ENCODE results near the gene GBX1.

GBX1 gene

GRCh38 chr7:151192002-151192539 is 24.6 kb upstream of the GBX1 start:
- ChIA-PET POLR2A (no interaction called here), CTCF (no interaction called here)
- no peak for DNase-seq (ENCODE audit: extremely low spot score)
- TF ChIP-seq NFRKB (IDR thresholded peaks at IDR 0.05) = no peak
- TF ChIP-seq SUZ12 (IDR thresholded peaks at IDR 0.05) = no peak
- no peak for TF ChIP-seq FOXM1 (IDR thresholded peaks at IDR 0.05; ENCODE audit: borderline replicate concordance)
- no peak for TF ChIP-seq FOXA1 (IDR thresholded peaks at IDR 0.05)
- no peak for TF ChIP-seq BHLHE40 (IDR thresholded peaks at IDR 0.05; ENCODE audit: borderline replicate concordance)
- TF ChIP-seq L3MBTL2 (conservative IDR thresholded peaks at IDR 0.05) = no peak
- no peak for TF ChIP-seq PKNOX1 (IDR thresholded peaks at IDR 0.05)
- no peak for TF ChIP-seq SP1 (IDR thresholded peaks at IDR 0.05)
- TF ChIP-seq CTBP1 (IDR thresholded peaks at IDR 0.05; ENCODE audit: borderline replicate concordance) = no peak
- no peak for TF ChIP-seq ELF4 (IDR thresholded peaks at IDR 0.05)
- no peak for TF ChIP-seq ZNF384 (IDR thresholded peaks at IDR 0.05)
- no peak for TF ChIP-seq ARNT (IDR thresholded peaks at IDR 0.05)

- ChIA-PET POLR2A (no interaction called here), CTCF (no interaction called here)
- DNase-seq (ENCODE audit: extremely low spot score) = no peak
- TF ChIP-seq FOXK2 (IDR thresholded peaks at IDR 0.05) = no peak
- TF ChIP-seq FOXA1 (IDR thresholded peaks at IDR 0.05) = no peak
- TF ChIP-seq SUZ12 (IDR thresholded peaks at IDR 0.05) = no peak
- no peak for TF ChIP-seq HDGF (IDR thresholded peaks at IDR 0.05; ENCODE audit: borderline replicate concordance)
- no peak for TF ChIP-seq CTBP1 (IDR thresholded peaks at IDR 0.05; ENCODE audit: borderline replicate concordance)
- no peak for TF ChIP-seq FOXM1 (IDR thresholded peaks at IDR 0.05; ENCODE audit: borderline replicate concordance)
- no peak for TF ChIP-seq TARDBP (IDR thresholded peaks at IDR 0.05)
These were observed 24.1 kb upstream of the GBX1 start for GRCh38 chr7:151191544-151191943.

- TF ChIP-seq FOXA1 (IDR thresholded peaks at IDR 0.05) = no peak
- TF ChIP-seq NFRKB (IDR thresholded peaks at IDR 0.05) = no peak
- ChIA-PET POLR2A (no interaction called here), CTCF (no interaction called here)
- DNase-seq (ENCODE audit: extremely low spot score) = no peak
These were observed 21.5 kb upstream of the GBX1 start for GRCh38 chr7:151189038-151189437.

GRCh38 chr7:151188252-151188542 is 20.7 kb upstream of the GBX1 start:
- no peak for TF ChIP-seq ZNF384 (IDR thresholded peaks at IDR 0.05)
- CTCF ChIA-PET = no interaction called here
- no peak for DNase-seq (ENCODE audit: extremely low spot score)
- POLR2A ChIA-PET = no interaction called here

- CTCF ChIA-PET = no interaction called here
- TF ChIP-seq HDGF (IDR thresholded peaks at IDR 0.05; ENCODE audit: borderline replicate concordance) (no peak), PKNOX1 (IDR thresholded peaks at IDR 0.05) (no peak), ZNF384 (IDR thresholded peaks at IDR 0.05) (no peak), SUZ12 (IDR thresholded peaks at IDR 0.05) (no peak), L3MBTL2 (conservative IDR thresholded peaks at IDR 0.05) (no peak)
- POLR2A ChIA-PET = no interaction called here
- DNase-seq (ENCODE audit: extremely low spot score) = no peak
These were observed 20.1 kb upstream of the GBX1 start for GRCh38 chr7:151187409-151188251.

- CTCF ChIA-PET = interaction anchor here (1.3 kb wide), 1 partner anchor 10 kb away, joined by 3 read pairs; no protein-coding TSS in a partner anchor
- no peak for TF ChIP-seq CTBP1 (IDR thresholded peaks at IDR 0.05; ENCODE audit: borderline replicate concordance)
- no peak for TF ChIP-seq TARDBP (IDR thresholded peaks at IDR 0.05)
- no peak for TF ChIP-seq BHLHE40 (IDR thresholded peaks at IDR 0.05; ENCODE audit: borderline replicate concordance)
- no peak for TF ChIP-seq PKNOX1 (IDR thresholded peaks at IDR 0.05)
- no peak for TF ChIP-seq ARNT (IDR thresholded peaks at IDR 0.05)
- TF ChIP-seq SUZ12 (IDR thresholded peaks at IDR 0.05) = no peak
- no peak for TF ChIP-seq NFRKB (IDR thresholded peaks at IDR 0.05)
- TF ChIP-seq FOXA1 (IDR thresholded peaks at IDR 0.05) = no peak
- no peak for TF ChIP-seq L3MBTL2 (conservative IDR thresholded peaks at IDR 0.05)
- TF ChIP-seq ELF4 (IDR thresholded peaks at IDR 0.05) = no peak
- no peak for TF ChIP-seq FOXK2 (IDR thresholded peaks at IDR 0.05)
- POLR2A ChIA-PET = no interaction called here
- no peak for DNase-seq (ENCODE audit: extremely low spot score)
These were observed 19.3 kb upstream of the GBX1 start, which contains the start of gene ASB10 for GRCh38 chr7:151186640-151187408. Gene ASB10, minus strand, starts transcription at chr7:151187250. Its CDS starts 120 bp downstream, at chr7:151187130.

Data from HEK293T (cell line).